ENCODE results near the gene PFKP. TPM values are rescaled to one million over a fixed set of nuclear protein-coding genes. Genes with fewer than 3 reads are reported as not detected.
A peak's percentile ranks its signal among the peaks of the same experiment; 100 is the strongest.

Gene PFKP
- polyA plus RNA-seq, 2 of the 4 experiments (the other 2 are of a cell fraction), result 164 to 279 TPM

DNA sequence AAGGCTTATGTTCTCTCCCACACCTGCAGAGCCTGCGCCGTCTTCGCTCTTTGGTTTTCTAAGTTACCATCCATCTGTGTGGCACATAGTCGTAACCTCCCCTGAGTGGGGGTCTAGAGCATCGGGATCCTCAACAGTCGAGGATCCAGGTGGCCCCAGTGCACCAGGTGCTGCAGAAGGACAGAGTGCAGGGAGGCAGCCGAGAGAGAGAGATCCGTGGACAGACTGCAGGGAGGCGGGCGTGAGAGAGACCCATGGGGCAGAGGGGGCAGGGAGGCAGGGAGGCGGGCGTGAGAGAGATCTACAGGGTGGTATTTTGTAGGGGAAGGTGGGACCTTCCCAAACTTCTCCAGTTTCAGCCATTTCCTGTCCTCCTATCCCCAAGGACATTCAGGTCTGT is 42.3 kb downstream of the PFKP start:
- H3K4me3 ChIP-seq, result no peak overlapping the region
- no peaks in the 10 kb centered on the region for H3K9me3 ChIP-seq
- 90% methylated on average over 11 of the region's 12 CpGs for WGBS (ENCODE audit: missing lambda C conversion rate)
- ATAC-seq (no peak), FAIRE-seq (no peak), DNase-seq (ENCODE audit: low read depth in 1 of 2, low spot score in 1 of 2) (no peak)
- ChIA-PET CTCF (no interaction called here), POLR2A (no interaction called here)
- H3K27ac ChIP-seq, result peak overlapping the region; percentile 86 to 92
- no peak overlapping the region for H3K4me2 ChIP-seq
- H3K4me1 ChIP-seq, result peaks cover 73% of the 10 kb centered on the region
- TF ChIP-seq CHD4 (IDR thresholded peaks at IDR 0.05; ENCODE audit: borderline replicate concordance), result no peak
- no peak for TF ChIP-seq HDAC2 (IDR thresholded peaks at IDR 0.05)
- no peak for TF ChIP-seq CHD2 (IDR thresholded peaks at IDR 0.05; ENCODE audit: low read length, partially characterized antibody)

DNA sequence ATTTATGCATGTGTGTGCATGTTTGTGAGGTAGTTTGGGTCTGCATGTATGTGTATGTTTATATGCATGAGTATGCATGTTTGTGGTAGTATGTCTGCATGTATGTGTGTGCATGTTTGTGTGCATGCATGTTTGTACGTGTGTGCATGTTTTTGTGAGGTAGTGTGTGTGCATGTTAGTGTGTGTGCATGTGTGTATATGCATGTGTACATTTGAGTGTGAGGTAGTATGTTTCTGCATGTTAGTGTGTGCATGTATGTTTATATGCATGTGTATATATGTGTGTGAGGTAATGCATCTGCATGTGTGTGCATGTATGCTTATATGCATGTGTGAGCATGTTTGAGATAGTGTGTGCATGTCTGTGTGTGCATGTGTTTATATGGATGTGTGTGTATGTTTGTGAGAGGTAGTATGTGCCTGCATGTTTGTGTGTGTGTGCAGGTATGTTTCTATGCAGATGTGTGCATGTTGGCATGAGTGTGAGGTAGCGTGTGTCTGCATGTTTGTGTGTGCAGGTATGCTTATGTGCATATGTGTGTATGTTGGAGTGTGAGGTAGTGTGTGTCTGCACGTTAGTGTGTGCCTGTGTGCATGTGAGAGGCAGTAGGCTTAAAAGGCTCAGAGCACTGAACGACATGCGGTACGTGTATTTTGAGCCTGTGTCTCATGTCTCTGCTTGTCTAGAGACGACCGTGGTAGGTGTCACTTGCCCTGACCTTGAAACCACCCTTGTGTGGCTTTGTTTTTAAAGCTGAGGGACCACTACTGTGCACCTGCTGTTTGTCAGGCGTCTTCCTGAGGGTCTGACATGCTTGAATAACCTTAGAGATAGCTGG is 43.7 kb downstream of the PFKP start:
- ATAC-seq (no peak), DNase-seq (ENCODE audit: low read depth in 1 of 2, low spot score in 1 of 2) (no peak), FAIRE-seq (peak; percentile 79)
- peaks cover 60% of the 10 kb centered on the region for H3K4me1 ChIP-seq
- H3K9me3 ChIP-seq, result no peaks in the 10 kb centered on the region
- TF ChIP-seq NR3C1 (IDR thresholded peaks at IDR 0.05) (no peak), JUN (IDR thresholded peaks at IDR 0.05) (0 out of 5 replicates have a peak, but pooled peaks of 1 of the 2 experiments have one; percentile 16), KDM1A (IDR thresholded peaks at IDR 0.05; ENCODE audit: low read depth) (no peak), MAFK (IDR thresholded peaks at IDR 0.05; ENCODE audit: partially characterized antibody) (no peak), RCOR1 (IDR thresholded peaks at IDR 0.05; ENCODE audit: low read depth, low read length) (no peak), ZSCAN20 (CRISPR knock-in tag; IDR thresholded peaks at IDR 0.05) (no peak)
- TF ChIP-seq, protein P1, sequence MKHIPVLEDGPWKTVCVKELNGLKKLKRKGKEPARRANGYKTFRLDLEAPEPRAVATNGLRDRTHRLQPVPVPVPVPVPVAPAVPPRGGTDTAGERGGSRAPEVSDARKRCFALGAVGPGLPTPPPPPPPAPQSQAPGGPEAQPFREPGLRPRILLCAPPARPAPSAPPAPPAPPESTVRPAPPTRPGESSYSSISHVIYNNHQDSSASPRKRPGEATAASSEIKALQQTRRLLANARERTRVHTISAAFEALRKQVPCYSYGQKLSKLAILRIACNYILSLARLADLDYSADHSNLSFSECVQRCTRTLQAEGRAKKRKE (CRISPR knock-in tag; IDR thresholded peaks at IDR 0.05; ENCODE audit: low read depth), result no peak
- H3K4me3 ChIP-seq, result no peak overlapping the region
- POLR2A ChIA-PET, result no interaction called here
- H3K4me2 ChIP-seq, result no peak overlapping the region
- CTCF ChIA-PET, result interaction anchor here (1.1 to 1.7 kb wide), 4 partner anchors 9 to 24 kb away, joined by 4 to 7 read pairs (median 6); no protein-coding TSS in a partner anchor
- WGBS (ENCODE audit: missing lambda C conversion rate), result 86% methylated on average over 9 of the region's 9 CpGs
- H3K27ac ChIP-seq, result peak overlapping the region; percentile 53 to 69; a peak in 5 of 6 replicates

DNA sequence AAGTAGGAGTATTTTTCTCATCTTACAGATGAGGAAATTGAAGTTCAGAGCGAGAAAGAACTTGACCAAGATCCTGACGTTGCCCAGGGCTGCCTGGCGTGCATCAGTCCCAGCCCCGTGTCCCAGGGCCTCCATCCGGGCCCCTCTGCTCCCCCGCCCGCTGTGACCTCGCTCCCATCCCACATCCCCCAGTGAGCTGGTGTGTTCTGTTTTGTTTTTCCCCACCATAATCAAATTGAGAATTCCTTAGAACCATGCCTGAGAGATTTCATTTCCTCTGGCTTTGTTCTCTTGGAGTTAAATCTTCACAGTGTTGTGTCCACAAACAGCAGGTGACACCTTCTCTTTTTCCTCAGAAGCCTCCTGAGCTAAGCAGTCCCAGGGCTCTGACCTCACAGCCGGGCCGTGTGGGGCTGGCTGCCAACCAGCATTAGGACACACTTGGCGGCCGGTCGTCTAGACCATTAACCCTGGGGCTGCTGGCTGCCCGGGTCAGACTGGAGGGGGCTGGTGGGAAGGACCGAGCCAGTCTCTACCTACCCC is 44.3 kb downstream of the PFKP start:
- POLR2A ChIA-PET, result no interaction called here
- Histone ChIP-seq H3K9me3 (no peaks in the 10 kb centered on the region), H3K27ac (peak overlapping the region; percentile 53 to 69), H3K4me2 (0 out of 3 replicates have a peak overlapping the region, but pooled peaks have one; percentile 5), H3K4me3 (no peak overlapping the region), H3K4me1 (peaks cover 53% of the 10 kb centered on the region)
- FAIRE-seq, result no peak
- TF ChIP-seq KDM5A (IDR thresholded peaks at IDR 0.05) (no peak), CHD2 (IDR thresholded peaks at IDR 0.05; ENCODE audit: low read length, partially characterized antibody) (no peak), ZFP36 (IDR thresholded peaks at IDR 0.05; ENCODE audit: borderline replicate concordance, partially characterized antibody) (no peak), HEYL (CRISPR knock-in tag; IDR thresholded peaks at IDR 0.05) (no peak), SREBF2 (IDR thresholded peaks at IDR 0.05) (no peak), HDAC2 (IDR thresholded peaks at IDR 0.05) (no peak), ZSCAN20 (CRISPR knock-in tag; IDR thresholded peaks at IDR 0.05) (no peak), HOXB5 (CRISPR knock-in tag; IDR thresholded peaks at IDR 0.05) (no peak), RCOR1 (IDR thresholded peaks at IDR 0.05; ENCODE audit: low read depth, low read length) (no peak), BHLHE40 (IDR thresholded peaks at IDR 0.05; ENCODE audit: low read depth, low read length) (no peak), CHD4 (IDR thresholded peaks at IDR 0.05; ENCODE audit: borderline replicate concordance) (no peak), POLR2AphosphoS2 (conservative IDR thresholded peaks at IDR 0.05; ENCODE audit: low read length) (no peak), POLR2A (IDR thresholded peaks at IDR 0.05; ENCODE audit: low read length) (no peak), TP53 (CRISPR knock-in tag; IDR thresholded peaks at IDR 0.05) (no peak), RAD21 (conservative IDR thresholded peaks at IDR 0.05 in 1 of 2, IDR thresholded peaks at IDR 0.05 in 1 of 2) (no peak), JUNB (IDR thresholded peaks at IDR 0.05) (no peak)
- TF ChIP-seq, protein P1 (CRISPR knock-in tag; IDR thresholded peaks at IDR 0.05; ENCODE audit: low read depth), result no peak
- TF ChIP-seq, protein P2, sequence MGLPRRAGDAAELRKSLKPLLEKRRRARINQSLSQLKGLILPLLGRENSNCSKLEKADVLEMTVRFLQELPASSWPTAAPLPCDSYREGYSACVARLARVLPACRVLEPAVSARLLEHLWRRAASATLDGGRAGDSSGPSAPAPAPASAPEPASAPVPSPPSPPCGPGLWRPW (IDR thresholded peaks at IDR 0.05), result no peak
- TF ChIP-seq, protein P3, sequence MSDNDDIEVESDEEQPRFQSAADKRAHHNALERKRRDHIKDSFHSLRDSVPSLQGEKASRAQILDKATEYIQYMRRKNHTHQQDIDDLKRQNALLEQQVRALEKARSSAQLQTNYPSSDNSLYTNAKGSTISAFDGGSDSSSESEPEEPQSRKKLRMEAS (IDR thresholded peaks at IDR 0.05), result no peak
- TF ChIP-seq, protein P4, sequence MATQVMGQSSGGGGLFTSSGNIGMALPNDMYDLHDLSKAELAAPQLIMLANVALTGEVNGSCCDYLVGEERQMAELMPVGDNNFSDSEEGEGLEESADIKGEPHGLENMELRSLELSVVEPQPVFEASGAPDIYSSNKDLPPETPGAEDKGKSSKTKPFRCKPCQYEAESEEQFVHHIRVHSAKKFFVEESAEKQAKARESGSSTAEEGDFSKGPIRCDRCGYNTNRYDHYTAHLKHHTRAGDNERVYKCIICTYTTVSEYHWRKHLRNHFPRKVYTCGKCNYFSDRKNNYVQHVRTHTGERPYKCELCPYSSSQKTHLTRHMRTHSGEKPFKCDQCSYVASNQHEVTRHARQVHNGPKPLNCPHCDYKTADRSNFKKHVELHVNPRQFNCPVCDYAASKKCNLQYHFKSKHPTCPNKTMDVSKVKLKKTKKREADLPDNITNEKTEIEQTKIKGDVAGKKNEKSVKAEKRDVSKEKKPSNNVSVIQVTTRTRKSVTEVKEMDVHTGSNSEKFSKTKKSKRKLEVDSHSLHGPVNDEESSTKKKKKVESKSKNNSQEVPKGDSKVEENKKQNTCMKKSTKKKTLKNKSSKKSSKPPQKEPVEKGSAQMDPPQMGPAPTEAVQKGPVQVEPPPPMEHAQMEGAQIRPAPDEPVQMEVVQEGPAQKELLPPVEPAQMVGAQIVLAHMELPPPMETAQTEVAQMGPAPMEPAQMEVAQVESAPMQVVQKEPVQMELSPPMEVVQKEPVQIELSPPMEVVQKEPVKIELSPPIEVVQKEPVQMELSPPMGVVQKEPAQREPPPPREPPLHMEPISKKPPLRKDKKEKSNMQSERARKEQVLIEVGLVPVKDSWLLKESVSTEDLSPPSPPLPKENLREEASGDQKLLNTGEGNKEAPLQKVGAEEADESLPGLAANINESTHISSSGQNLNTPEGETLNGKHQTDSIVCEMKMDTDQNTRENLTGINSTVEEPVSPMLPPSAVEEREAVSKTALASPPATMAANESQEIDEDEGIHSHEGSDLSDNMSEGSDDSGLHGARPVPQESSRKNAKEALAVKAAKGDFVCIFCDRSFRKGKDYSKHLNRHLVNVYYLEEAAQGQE (IDR thresholded peaks at IDR 0.05), result no peak
- CTCF ChIA-PET, result interaction anchor here (0.6 to 1.7 kb wide), 5 partner anchors 8 to 44 kb away, joined by 3 to 7 read pairs (median 5); partner anchors contain the start of gene PFKP
- whole genome bisulfite sequencing (ENCODE audit: missing lambda C conversion rate), result 69% methylated on average over 15 of the region's 15 CpGs
- no peak for ATAC-seq
- DNase-seq (ENCODE audit: low read depth in 1 of 2, low spot score in 1 of 2), result no peak

Measured in A549 (cell line).